Progenitor cell of endocrine pancreas (in vitro differentiated cells): ENCODE measurements around the gene PRSS38. TPM values are rescaled to one million over a fixed set of nuclear protein-coding genes. Genes with fewer than 3 reads are reported as not detected.

ENCODE experiments used
- DNase-seq: peaks from one replicate; pipeline ENCODE4 v3.0.0; 2021; ENCODE audit warnings: low spot score; ENCODE audit not compliant: unreplicated experiment
- H3K27ac Mint-ChIP-seq: 2 replicates; pipeline ENCODE4 v1.8.0; 2021; ENCODE audit warnings: mild to moderate bottlenecking, moderate library complexity, mixed read lengths
- H3K27me3 Mint-ChIP-seq: 2 replicates; pipeline ENCODE4 v1.8.0; 2021; ENCODE audit warnings: mixed read lengths
- H3K36me3 Mint-ChIP-seq: 2 replicates; pipeline ENCODE4 v1.8.0; 2022; ENCODE audit warnings: mixed read lengths; ENCODE audit not compliant: insufficient read depth
- H3K4me1 Mint-ChIP-seq: 2 replicates; pipeline ENCODE4 v1.8.0; 2021; ENCODE audit warnings: low read depth, mixed read lengths
- H3K4me3 Mint-ChIP-seq: 2 replicates; pipeline ENCODE4 v1.8.0; 2021; ENCODE audit warnings: low read depth, mild to moderate bottlenecking, moderate library complexity, mixed read lengths
- H3K9me3 Mint-ChIP-seq: 2 replicates; pipeline ENCODE4 v1.8.0; 2021; ENCODE audit warnings: low read depth, mixed read lengths
- total RNA-seq: library from RNA; stranded (reverse); gene quantifications from 2 replicates; pipeline ENCODE4 v1.2.1, GENCODE V29; 2021
- TF ChIP-seq, protein P1 (sequence below): fragments of 200-600 bp; sonication (generic); IDR thresholded peaks from one replicate; pipeline ENCODE4 v1.5.0; 2021; ENCODE audit warnings: antibody characterized with exemption, mild to moderate bottlenecking; ENCODE audit not compliant: unreplicated experiment

The PRSS38 gene
- total RNA-seq, 1 donor from 2014 or later, result not detected

DNA sequence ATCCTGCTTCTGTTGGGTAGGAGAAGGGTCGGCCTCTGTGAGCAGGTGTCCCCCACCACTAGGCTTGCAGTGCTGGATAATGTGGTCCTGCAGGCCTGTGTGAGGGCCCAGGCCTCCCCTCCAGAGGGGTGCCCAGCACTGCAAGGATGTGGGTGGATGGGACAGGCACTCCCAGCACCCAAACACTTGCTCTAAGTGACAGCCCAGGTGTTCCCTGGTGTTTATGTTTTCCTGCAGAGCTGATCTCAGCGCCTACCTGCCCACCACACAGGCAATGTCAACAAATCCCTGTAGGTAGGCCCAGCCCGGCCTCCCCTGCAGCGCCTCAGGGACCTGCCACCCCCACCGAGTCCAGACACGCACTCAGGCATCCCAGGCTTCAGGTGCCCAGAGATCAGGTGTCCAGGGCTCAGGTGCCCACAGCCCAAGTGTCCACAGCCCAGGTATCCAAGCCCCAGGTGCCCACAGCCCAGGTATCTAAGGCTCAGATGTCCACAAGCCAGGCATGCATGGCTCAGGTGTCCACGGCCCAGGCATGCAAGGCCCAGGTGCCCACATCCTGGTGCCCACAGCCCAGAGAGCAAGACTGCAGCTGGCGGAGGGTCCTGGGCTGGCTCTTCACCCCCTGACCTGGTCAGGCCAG, 73.0 kb downstream of the PRSS38 start:
- Mint-ChIP-seq H3K36me3 (no peaks in the 10 kb centered on the region), H3K4me3 (no peak overlapping the region), H3K9me3 (no peaks in the 10 kb centered on the region), H3K4me1 (peaks cover 2% of the 10 kb centered on the region), H3K27ac (no peak overlapping the region), H3K27me3 (no peaks in the 10 kb centered on the region)
- no peak for DNase-seq
- TF ChIP-seq, protein P1, sequence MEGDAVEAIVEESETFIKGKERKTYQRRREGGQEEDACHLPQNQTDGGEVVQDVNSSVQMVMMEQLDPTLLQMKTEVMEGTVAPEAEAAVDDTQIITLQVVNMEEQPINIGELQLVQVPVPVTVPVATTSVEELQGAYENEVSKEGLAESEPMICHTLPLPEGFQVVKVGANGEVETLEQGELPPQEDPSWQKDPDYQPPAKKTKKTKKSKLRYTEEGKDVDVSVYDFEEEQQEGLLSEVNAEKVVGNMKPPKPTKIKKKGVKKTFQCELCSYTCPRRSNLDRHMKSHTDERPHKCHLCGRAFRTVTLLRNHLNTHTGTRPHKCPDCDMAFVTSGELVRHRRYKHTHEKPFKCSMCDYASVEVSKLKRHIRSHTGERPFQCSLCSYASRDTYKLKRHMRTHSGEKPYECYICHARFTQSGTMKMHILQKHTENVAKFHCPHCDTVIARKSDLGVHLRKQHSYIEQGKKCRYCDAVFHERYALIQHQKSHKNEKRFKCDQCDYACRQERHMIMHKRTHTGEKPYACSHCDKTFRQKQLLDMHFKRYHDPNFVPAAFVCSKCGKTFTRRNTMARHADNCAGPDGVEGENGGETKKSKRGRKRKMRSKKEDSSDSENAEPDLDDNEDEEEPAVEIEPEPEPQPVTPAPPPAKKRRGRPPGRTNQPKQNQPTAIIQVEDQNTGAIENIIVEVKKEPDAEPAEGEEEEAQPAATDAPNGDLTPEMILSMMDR, result no peak

DNA sequence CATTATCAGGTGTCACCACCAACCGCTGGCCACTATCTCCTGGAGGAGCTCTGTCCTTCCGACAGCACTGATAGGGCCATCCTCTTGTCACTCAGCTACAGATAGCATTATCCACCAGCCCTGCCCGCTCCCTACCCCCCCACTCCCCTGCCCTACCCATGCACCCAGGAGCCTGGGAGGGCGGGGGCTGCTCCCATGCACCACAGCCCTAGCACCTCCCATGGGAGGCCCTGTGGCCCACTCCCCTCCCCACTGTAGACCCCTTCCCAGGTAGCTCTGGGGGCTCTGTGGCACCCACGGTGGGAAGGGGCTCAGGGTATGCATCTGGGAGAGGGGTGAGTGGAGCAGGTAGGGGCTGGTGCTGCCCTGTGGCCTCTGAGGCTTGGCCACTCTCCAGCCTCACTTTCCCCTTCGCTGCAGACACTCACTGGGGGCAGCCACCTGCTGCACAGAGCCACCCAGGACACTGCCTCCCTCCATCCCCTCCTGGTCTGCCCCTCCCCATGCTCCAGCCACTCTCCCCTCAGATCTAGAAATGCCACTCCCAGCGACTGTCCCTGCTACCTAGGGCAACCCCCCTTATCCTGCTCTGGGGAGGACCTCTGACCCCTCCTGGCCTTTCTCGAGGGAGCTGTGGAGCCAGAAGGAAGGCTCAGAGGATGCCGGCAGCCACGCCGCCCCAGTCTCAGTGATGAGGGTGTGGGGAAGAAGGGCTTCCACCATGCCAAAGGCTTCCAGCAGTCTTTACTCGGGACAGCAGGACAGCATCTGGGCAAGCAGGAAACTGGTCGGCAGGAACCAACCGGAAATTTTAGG, 73.8 kb downstream of the PRSS38 start:
- H3K27ac Mint-ChIP-seq, result peak overlapping the region; percentile 51
- no peak overlapping the region for H3K4me3 Mint-ChIP-seq
- peak; percentile 7 for DNase-seq
- H3K27me3 Mint-ChIP-seq, result peaks cover 4% of the 10 kb centered on the region
- H3K9me3 Mint-ChIP-seq, result no peaks in the 10 kb centered on the region
- H3K36me3 Mint-ChIP-seq, result no peaks in the 10 kb centered on the region
- H3K4me1 Mint-ChIP-seq, result peaks cover 2% of the 10 kb centered on the region
- TF ChIP-seq, protein P1, result no peak

DNA sequence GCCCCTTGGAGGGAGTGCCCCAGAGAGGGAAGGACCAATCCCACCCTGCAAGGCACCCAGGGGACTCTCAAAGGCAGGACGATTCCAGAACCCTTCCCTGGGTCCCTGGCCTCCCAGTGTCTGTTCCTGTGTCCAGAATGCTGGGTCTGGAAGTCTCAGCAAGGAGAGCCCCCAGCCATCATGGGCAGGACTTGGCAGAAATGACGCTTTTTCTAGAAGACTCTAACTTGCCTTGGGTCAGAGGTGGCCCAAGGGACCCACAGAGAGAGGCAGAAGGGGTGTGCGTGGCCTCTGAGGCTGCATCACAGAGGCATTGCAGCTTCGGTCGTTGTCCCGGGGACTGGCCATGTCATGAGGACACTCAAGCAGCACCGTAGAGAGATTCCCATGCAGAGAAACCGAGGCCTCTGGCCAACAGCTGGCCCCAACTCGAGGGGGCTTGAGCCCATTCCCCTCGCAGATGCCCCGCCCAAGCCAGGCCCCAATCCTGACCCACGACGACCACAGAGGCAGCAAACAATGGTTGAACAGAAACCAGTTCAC, 74.5 kb downstream of the PRSS38 start:
- DNase-seq, result peak; percentile 8
- Mint-ChIP-seq H3K27me3 (peaks cover 4% of the 10 kb centered on the region), H3K9me3 (no peaks in the 10 kb centered on the region), H3K4me1 (peaks cover 2% of the 10 kb centered on the region), H3K27ac (no peak overlapping the region), H3K36me3 (no peaks in the 10 kb centered on the region), H3K4me3 (no peak overlapping the region)
- TF ChIP-seq, protein P1, result no peak

DNA sequence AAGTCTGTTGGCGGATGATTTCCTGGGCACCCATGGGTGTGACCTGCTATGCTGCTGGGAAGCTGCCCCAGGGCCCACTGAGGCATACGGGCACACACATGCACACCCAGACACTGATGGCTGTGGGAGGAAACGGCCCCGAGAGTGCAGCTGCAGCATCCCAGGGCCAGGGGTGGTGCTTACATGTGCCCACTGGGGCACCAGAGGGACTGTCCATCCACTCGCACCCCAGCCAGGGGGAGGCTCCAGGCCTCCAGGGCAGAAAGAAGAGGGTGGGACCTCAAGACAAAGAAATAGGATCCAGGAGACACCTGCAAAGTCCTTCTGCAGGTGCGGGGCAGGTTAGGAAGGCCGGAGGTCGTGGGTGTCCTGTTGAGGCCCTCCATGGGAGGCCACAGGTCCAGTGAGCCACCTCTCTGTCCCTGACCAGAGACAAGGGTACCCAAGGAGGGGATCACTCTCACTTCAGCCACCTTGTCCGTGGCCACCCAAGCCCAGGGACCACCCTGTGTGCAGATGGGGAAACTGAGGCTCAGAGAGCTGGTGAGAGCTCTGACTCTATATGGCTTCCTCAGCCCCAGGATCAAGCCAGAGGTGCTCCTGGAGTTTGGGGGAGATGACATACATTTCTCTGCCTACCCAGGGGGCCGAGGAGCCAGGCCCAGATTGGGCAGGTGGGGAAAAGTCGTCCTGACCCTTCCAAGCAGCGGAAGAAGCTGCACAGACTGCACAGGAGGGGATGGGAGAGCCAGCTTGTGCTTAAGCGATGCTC, 75.2 kb downstream of the PRSS38 start:
- Mint-ChIP-seq H3K9me3 (no peaks in the 10 kb centered on the region), H3K36me3 (no peaks in the 10 kb centered on the region), H3K27me3 (peaks cover 4% of the 10 kb centered on the region), H3K4me3 (no peak overlapping the region), H3K27ac (no peak overlapping the region), H3K4me1 (peaks cover 2% of the 10 kb centered on the region)
- TF ChIP-seq, protein P1, result no peak
- peak; percentile 7 for DNase-seq
